ENCODE results near the gene PODNL1. TPM values are rescaled to one million over a fixed set of nuclear protein-coding genes. Genes with fewer than 3 reads are reported as not detected.
"Not testable (repeated sequence)": the region's sequence is repeated elsewhere in the genome, so short reads cannot be mapped to it uniquely, and the experiment has no call there.

Gene PODNL1
- total RNA-seq, 1 donor from 2014 or later: 7.9 TPM

DNA sequence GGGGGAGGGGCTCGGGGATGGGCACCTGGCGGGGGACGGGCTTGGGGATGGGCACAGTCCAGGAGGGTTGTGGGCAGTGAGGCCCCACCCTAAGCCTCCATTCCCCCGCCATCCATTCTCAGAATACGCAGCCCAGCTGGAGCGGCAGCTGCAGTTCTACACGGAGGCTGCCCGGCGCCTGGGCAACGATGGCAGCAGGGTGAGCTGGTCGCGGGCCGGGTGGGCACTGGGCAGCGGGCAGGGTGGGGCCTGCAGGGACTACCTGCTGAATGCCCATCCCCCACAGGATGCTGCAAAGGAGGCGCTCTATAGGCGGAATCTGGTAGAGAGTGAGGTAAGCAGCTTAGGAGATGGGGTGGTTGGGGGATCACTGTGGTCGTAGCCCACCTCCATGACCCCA lies 8.3 kb downstream of the PODNL1 start:
- DNase-seq (ENCODE audit: low spot score): no peak

DNA sequence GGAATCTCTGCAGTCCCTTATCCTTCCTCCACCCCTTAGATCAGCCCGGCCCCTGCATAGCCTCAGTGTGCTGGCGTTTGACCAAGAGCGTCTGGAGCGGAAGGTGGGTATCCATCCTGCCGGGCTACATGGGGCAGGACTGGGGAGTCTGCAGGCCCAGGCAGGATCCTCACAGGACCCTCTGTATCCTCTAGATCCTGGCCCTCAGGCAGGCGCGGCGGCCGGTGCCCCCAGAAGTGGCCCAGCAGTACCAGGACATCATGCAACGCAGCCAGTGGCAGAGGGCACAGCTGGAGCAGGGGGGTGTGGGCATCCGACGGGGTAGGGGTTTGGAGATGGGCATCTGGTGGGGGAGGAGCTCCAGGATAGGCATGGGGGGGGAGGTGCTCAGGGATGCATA lies 8.9 kb downstream of the PODNL1 start:
- DNase-seq (ENCODE audit: low spot score): no peak

DNA sequence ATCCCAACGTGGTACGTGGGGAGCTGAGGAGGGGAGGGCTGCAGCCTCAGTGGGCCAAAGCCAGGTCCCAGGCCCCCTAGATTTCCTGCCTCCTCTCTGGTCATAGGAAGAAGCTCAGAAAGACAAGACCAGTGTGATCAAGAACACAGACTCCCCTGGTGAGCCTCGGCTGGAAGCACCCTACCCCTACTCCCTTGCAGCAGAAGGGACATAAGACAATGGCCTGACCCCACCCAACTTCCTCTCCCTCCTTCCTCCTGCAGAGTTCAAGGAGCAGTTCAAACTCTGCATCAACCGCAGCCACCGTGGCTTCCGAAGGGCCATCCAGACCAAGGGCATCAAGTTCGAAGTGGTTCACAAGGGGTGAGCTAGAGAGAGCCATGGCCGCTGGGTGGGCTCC lies 11.5 kb downstream of the PODNL1 start:
- no peak for DNase-seq (ENCODE audit: low spot score)

DNA sequence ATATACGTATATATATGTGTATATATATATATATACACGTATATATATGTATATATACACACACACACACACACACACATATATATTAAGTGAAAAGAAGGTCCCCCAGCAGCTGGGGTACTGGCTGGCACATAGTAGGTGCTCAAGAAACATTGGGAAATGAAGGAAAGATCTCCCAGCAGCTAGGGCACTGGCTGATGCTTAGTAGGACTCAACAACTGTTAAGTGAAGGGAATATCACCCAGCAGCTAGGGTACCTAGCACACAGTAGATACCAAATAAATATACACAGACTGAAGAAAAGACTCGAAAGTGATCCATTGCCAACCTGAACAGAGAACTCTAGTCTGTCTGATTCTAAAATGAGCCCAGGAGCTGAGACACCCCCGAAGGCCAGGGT lies 12.2 kb downstream of the PODNL1 start:
- no peak for DNase-seq (ENCODE audit: low spot score)

DNA sequence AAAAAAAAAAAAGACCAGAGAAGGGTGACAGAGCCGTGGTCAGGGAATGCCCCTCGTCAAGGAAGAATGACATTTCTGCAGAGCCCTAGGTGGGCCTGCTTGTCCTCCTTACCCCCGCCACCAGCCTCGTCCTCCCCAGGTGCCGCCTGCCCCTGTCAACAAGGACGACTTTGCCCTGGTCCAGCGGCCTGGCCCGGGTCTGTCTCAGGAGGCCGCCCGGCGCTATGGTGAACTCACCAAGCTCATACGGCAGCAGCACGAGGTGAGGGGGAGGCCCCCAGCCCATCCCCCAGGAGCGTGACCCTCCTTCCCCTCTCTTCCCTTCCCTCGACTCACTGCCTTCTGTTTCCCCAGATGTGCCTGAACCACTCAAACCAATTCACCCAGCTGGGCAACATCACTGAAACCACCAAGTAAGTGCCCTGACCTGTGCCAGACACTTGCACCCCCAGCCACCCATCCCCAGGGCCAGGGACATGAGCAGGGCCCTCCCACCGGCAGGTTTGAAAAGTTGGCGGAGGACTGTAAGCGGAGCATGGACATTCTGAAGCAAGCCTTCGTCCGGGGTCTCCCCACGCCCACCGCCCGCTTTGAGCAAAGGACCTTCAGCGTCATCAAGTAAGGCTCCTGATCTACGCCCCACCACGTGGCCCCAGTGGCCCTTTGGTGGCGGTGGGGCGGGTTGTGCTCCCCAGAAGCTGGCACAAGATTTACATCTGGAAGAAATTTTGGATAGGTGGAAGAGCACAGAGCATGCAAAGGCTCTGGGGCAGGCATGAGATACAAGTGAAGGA lies 14.8 kb downstream of the PODNL1 start:
- DNase-seq (ENCODE audit: low spot score): no peak

DNA sequence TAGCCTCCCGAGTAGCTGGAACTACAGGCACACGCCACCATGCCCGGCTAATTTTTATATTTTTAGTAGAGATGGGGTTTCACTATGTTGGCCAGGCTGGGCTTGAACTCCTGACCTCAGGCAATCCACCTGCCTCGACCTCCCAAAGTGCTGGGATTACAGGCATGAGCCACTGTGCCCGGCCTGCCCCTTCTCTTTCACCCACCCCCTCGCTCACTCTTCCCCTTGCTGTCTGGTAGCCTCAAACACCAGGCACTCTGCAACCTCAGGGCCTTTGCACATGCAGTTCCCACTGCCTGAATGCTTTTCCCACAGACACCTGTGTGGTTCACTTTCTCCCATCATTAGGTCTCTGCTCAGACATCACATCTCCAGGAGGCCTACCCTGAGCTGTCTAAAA lies 16.1 kb downstream of the PODNL1 start:
- DNase-seq (ENCODE audit: low spot score): not testable (repeated sequence)

DNA sequence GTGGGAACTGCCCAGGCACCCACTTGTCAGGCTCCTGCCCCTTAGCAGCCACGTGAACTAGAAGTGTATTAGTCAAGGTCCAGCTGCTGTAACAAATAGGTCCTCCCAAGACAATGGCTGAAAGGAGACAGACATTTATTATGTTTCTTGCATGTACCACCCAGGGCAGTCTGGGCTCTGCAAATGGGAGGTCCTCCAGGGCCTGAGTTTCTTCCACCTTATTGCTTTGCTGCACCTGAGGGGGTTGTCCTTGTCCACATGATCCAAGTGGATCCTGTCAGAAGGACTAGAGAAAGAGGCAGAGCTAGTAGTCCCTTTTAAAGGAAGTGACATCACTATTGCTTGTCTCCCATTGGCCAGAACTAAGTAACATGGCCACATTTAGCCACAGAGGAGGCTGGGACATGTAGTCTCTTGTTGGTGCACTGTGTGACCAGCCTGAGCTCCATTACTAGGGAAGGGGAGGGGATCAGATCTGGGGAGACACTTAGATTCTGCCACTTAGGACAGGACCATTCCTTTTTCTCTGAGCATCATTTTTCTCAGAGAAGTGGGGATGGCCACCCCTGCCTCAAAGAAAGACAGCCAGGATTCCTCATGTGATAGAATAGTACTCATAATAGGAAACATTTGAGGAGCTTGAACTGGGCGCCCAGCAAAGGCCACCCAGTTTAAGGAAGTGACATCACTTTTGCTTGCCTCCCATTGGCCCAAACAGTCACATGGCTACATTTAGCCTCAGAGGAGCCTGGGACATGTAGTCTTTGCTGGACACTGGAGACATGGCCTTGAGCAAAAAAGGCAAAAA lies 17.1 kb downstream of the PODNL1 start:
- DNase-seq (ENCODE audit: low spot score): no peak

DNA sequence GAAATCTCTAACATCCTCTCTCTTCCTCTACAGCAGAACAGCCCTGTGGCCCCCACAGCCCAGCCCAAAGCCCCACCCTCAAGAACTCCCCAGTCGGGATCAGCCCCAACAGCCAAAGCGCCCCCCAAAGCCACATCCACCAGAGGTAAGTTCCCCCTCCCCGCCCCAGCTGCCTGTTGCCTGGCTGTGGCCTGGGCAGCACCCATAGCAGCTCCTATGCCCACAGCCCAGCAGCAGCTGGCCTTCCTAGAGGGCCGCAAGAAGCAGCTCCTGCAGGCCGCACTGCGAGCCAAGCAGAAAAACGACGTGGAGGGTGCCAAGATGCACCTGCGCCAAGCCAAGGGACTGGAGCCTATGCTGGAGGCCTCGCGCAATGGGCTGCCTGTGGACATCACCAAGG lies 17.7 kb downstream of the PODNL1 start:
- no peak for DNase-seq (ENCODE audit: low spot score)

DNA sequence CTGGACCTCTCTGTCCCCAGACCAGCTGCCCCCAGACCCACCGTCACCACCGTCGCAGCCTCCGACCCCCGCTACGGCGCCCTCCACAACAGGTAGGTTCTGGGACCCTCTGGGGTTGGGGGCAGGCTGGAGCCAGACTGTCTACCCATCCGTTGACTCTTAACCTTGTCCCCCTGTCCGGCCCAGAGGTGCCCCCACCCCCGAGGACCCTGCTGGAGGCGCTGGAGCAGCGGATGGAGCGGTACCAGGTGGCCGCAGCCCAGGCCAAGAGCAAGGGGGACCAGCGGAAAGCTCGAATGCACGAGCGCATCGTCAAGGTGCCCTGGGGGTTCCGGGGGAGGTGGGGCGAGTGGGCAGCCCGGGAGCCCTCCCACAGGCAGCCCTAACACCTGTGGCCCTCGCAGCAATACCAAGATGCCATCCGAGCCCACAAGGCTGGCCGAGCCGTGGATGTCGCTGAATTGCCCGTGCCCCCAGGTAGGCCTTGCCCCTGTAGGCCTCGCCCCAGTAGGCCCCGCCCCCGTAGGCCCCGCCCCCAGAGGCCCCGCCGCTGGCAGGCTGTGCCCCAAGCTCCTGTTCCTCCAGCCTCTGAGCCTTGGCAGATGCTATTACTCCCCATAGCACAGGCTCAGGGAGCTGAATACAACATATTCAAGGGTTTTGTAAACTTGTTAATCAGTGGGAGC lies 19.3 kb downstream of the PODNL1 start:
- no peak for DNase-seq (ENCODE audit: low spot score)

DNA sequence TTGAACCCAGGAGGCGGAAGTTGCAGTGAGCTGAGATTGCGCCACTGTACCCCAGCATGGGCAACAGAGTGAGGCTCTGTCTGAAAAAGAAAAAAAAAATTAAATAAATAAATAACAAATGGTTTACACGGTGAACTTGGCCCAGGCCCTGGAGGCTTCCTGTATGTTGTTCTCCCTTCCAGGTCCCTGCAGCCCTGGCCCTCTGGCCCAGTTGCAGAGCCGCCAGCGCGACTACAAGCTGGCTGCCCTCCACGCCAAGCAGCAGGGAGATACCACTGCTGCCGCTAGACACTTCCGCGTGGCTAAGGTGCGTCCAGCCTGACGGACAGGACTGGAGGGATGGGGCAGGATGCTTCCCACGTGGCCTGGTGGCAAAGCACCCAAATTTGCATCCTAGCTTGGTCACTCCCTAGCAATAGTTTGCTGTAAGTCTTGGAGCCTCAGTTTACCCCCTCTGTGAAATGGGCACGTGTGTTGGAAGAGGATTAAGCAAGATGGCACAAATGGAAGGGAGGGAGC lies 20.3 kb downstream of the PODNL1 start:
- no peak for DNase-seq (ENCODE audit: low spot score)

DNA sequence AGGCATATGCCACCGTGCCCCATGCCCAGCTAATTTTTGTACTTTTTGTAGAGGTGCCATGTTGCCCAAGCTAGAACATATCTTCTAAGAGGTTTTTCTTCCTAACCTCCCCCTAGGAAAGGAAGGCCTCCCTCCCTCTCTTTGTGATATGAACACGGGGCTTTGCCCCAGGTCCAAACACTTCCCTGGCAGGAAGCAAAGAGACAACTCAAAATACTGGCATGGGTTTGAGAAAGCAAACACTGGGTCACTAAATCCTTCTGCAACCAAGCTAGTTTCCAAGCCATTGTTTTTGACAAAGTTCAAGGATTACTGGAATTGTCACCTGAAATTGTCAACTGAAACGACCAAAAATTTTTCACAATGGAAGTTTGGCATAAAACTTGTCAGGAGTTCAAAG lies 23.4 kb downstream of the PODNL1 start:
- no peak for DNase-seq (ENCODE audit: low spot score)

DNA sequence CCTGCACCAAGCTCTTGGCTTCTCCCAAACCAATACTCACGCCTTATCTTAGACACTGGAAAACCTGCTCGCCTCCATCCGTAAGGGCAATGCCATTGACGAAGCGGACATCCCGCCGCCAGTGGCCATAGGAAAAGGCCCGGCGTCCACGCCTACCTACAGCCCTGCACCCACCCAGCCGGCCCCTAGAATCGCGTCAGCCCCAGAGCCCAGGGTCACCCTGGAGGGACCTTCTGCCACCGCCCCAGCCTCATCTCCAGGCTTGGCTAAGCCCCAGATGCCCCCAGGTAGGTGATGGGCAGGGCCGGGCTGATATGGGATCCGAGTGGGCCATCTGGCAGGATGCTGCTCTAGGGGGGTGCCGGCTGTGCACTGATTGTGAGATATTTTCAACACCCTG lies 24.9 kb downstream of the PODNL1 start:
- no peak for DNase-seq (ENCODE audit: low spot score)

DNA sequence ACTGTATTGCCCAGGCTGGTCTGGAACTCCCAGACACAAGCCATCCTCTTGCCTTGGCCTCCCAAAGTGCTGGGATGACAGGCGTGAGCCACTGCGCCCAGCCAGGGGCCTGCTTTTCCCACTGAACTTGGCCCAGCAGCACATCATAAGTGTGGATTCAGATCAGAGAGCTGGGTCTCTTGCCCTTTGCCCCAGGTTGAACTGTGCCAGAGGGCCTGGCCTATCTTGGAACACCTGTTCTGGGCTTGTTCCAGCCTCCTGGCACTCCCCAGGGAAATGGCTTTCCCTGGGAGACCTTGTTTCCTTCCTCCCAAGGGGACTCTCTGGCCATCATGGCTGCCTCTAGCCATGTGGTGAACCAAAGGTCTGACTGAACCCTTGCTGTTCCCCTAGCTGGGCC lies 28.8 kb downstream of the PODNL1 start:
- no peak for DNase-seq (ENCODE audit: low spot score)

DNA sequence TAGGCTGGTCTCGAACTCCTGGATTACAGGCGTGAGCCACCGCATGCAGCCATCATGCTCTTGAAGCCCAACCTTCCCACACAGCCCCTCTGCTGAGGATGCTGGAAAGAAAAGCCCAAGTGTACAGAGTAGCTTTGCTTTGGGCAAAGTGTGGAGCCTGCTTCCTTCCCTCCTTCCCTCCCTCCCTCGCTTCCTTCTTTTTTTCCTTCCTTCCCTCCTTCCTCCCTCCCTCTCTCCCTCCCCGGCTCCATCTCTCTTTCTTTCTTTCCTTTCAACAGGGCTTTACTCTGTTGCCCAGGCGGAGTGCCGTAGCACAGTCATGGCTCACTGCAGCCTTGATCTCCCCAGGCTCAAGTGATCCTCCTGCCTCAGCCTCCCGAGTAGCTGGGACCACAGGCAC lies 29.5 kb downstream of the PODNL1 start:
- DNase-seq (ENCODE audit: low spot score): no peak

DNA sequence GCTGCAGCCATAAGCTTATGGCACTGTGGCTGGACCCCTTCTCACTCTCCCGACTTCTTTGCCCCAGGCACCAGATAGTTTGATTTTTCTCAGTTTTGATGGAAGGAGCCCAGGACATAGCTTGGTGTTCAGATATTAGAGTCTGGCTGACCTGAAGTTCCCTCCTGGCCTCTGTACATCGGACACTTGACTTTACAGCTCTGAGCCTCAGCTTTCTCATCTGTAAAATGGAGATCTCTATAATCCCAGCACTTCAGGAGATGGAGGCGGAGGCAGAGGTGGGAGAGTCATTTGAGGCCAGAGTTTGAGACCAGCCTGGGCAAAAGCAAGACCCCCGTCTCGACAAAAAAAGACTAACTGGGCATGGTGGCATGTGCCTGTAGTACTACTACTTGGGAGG lies 31.3 kb downstream of the PODNL1 start:
- DNase-seq (ENCODE audit: low spot score): no peak

DNA sequence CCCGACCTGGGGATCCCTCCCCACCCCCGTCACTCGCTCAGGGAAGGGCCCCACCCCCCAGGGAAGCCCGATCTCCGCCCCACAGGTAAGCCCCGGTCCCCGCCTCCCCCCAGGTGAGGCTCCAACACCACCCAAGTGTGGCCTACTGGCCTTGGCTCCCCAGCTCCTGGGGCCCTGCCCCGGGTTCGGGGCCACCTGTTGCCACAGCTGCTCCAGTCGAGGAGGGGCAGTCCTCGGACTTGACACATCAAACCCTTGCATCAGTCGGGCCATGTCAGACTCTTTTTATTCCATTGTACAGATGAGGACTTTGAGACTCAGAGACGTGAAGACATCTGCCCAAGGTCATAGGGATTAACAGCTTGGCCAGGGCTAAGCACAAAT lies 31.7 kb downstream of the PODNL1 start:
- no peak for DNase-seq (ENCODE audit: low spot score)

DNA sequence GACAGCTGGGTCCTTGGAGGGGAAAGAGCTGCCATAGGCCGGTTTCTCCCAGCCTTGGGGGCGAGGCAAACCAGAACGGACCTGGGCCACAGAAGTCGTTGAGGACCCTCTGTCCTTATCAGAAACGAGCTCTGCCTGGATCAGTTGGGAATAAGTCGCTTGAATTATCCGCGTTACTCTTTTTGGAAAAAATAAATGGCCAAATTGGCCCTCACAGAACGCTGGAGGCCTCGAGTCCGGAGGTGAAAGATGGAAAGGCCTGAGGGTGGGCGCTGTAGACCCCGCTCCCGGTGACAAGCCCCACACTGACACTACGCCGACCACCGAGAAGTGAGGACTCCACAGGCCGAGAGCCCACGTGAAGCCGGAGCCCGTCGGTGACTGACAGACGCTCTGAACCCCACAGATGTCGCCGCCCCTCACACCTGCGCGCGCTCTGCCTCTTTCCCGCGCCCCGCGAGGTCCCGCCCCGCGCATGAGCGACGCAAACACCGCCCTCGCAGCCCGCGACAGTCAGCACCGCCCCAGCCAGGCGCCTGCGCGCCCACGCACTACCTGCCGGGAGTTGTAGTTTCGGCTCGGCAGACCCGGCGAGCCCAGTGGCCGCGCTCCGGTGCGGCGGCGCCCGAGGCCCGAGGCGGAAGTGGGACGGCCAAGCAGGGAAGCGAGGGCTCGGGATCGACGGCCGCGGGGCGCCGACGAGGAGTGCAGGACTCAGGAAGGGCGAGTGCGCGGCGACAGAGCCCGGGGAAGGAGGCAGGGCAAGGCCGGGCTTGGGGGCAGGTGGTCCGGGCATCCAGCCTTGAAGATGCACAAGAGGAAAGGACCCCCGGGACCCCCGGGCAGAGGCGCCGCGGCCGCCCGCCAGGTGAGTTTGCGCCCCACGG lies 32.3 kb downstream of the PODNL1 start, which contains the start of the genes BRME1 and CC2D1A:
Gene BRME1, minus strand, starts transcription at position 484 of the 887 bp plus-strand sequence. CDS start 1,225 bp downstream, outside the sequence.
Gene CC2D1A, plus strand, starts transcription at position 568 of the 887 bp plus-strand sequence. Its CDS starts 241 bp downstream, at position 809.
- peak; percentile 93 for DNase-seq (ENCODE audit: low spot score)

DNA sequence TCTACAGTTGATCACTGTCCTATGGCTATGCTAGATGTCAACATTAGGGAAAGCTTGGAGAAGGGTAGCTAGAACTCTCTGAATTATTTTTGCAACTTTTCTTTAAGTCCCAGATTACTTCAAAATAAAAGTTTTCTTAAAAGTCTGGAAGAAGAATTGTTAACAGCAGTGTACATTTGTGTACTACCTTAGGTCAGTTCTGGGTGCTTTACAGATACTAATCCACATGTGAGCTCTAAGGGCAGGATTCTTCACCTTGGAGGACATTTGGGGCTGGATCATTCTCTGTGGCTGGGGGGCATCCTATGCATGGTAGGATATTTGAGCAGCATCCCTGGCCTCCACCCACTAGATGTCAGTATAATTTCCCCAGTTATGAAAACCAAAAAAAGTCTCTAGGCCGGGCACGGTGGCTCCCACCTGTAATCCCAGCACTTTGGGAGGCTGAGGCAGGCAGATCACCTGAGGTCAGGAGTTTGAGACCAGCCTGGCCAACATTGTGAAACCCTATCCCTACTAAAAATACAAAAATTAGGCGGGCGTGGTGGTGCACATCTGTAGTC lies 35.1 kb downstream of the PODNL1 start:
- no peak for DNase-seq (ENCODE audit: low spot score)

DNA sequence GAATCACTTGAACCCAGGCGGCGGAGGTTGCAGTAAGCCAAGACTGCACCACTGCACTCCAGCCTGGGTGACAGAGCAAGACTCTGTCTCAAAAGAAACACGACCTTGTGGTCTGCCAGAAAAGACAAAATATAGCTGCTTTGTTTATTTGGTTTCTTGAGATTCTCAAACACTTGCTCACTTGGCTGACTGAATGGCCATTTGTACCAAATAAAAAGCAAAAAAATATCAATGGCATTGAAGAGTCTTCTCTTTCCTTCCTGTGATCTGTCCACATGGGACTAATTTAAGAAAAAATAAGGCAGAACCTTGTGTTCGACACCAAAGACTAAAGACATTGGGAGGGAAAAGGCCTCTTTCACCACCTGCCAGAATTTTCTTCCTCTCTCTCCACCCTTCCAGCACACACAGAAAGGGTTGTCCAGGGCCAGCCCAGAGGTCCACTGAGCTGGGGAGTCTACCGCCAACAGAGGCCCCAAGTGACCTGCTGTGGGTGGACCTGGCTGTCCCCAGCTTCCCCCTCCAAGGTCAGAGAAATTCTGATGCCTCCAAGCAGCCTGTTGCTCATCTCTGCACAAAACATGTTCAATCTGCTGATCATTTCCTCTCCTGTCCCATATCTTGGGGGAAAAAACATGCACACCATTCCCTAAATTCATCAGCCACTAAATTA lies 38.2 kb downstream of the PODNL1 start:
- no peak for DNase-seq (ENCODE audit: low spot score)

DNA sequence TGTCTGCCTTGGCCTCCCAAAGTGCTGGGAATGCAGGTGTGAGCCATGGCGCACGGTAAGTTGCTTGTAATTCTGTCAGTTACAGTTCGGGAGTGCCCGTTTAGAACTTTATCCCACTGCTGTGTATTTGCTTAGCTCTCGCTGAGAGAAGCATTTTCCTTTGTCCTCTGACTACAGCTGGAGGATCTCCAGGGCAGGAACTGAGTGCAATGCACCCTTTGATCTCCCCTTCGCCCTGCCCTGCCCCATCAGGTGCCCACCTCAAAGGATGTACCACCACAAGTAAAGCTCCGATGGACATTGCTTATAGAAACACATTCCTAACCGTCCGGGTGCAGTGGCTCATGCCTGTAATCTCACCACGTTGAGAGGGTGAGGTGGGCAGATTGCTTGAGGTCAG lies 38.8 kb downstream of the PODNL1 start:
- no peak for DNase-seq (ENCODE audit: low spot score)
